GM19023 (cell line): ENCODE measurements around the gene TERB1.

Experiments used
- ATAC-seq: cut with Tn5 transposase; IDR thresholded peaks from one replicate; pipeline ENCODE4 v1.9.1; 2021; ENCODE audit warnings: mild to moderate bottlenecking, moderate library complexity; ENCODE audit not compliant: unreplicated experiment

Gene TERB1

GRCh38 chr16:66706506-66706880, 94.9 kb downstream of the TERB1 start:
- ATAC-seq, result no peak

- no peak for ATAC-seq
Observed at GRCh38 chr16:66705790-66706505, 95.4 kb downstream of the TERB1 start.
